ENCODE measurements around the gene SELENOM. TPM values are rescaled to one million over a fixed set of nuclear protein-coding genes. Genes with fewer than 3 reads are reported as not detected.

Gene SELENOM
- total and polyA plus RNA-seq, 4 donors, result 368 to 1,228 (median 666) TPM

DNA sequence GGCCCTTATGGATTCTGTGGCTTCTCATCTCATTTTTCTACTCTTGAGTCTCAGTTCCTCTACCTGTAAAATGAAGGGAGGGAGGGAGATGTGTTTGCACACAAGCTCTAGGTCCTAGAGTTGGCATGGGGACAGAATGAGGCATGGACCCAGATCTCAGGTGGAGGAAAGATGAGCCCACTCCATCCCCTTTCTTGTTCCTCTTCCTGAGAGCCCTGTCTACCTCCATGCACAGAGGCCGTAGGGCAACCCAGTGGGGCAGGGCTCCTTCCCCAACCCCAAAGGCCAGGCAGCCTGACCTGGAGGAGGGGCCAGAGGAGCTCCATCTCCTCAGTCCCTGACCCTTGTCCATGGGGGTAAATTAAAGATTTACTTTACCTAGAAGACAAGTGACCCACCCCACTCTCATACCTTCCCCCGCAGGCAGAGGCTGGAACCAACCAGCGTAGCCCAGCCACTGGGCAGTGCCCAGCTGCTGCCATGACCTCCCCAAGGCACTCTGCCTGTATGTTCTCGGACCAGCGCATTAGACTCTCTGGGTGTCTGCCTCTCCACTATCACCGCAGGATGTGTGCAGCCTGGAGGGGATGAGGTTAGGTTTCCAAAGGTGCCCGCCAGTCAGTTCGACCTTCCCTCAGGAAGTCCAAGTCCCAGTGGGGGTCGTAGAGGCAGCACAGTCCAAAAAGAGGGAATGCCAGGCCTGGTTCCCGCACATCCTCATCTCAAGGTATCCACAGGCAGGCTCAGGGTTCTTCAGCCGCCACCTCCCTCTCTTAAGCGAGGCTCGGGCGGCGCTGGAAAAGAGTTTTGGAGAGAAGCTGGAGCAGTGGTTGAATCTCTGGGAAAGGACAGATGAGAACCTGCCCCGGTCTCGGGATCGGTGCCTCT is 23.2 kb downstream of the SELENOM start:
- 2 to 3% methylated on average over 18 of the region's 18 CpGs for WGBS, 2 donors
- DNase-seq (no peak), ATAC-seq (ENCODE audit: low FRiP score) (no peak)
- H3K27me3 ChIP-seq (ENCODE audit: control insufficient read depth in 1 of 2, insufficient read depth in 2 of 2, low read length in 1 of 2), result no peaks in the 10 kb centered on the region
- no peaks in the 10 kb centered on the region for H3K4me1 ChIP-seq (ENCODE audit: control insufficient read depth in 1 of 2, insufficient read depth in 2 of 2, low read length in 2 of 2)
- intact Hi-C loops (cut with DNase I), result loop anchor here (1.0 to 10.0 kb wide), 6 partner anchors 39 to 449 kb away; partner anchors contain the start of genes MORC2 (in 2 of the 2), TUG1 (in 2 of the 2) and SLC35E4 (in 1 of the 2)
- H3K27ac ChIP-seq (ENCODE audit: low read depth in 1 of 2, low read length in 2 of 2), result peak overlapping the region; percentile 23 to 85
- peak overlapping the region; percentile 87 to 89 for H3K4me3 ChIP-seq (ENCODE audit: low read length in 2 of 2)
- H3K9me3 ChIP-seq (ENCODE audit: control insufficient read depth, low read length), result no peaks in the 10 kb centered on the region
- peaks cover 4 to 5% of the 10 kb centered on the region in 2 donors for H3K36me3 ChIP-seq (ENCODE audit: control insufficient read depth in 1 of 2, insufficient read depth in 2 of 2, low read length in 1 of 2)

DNA sequence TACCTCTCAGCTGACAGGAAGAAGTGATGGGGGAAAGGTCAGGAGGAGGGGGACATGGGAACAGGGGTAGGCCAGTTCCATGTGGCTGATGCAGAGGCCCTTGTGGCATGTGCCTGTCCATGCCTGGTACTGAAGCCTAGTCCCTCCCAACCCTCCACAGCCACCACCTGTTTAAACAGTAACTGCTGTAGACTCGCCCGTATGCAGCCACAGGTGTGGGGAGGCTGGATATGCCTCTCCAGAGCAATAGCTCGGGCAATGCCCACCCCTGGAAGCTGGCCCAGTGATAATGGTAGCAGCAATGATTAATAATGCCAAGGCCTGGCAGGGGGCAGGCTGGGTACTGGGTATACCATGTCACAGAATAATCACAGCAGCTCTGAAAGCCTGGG is 24.0 kb downstream of the SELENOM start:
- peak overlapping the region; percentile 87 to 89 for H3K4me3 ChIP-seq (ENCODE audit: low read length in 2 of 2)
- DNase-seq (peak in 1 of 2 donors; percentile 54), ATAC-seq (ENCODE audit: low FRiP score) (no peak)
- H3K27me3 ChIP-seq (ENCODE audit: control insufficient read depth in 1 of 2, insufficient read depth in 2 of 2, low read length in 1 of 2), result no peaks in the 10 kb centered on the region
- WGBS, 2 donors, result 7 to 12% methylated on average over 3 of the region's 3 CpGs
- peaks cover 3 to 4% of the 10 kb centered on the region in 2 donors for H3K36me3 ChIP-seq (ENCODE audit: control insufficient read depth in 1 of 2, insufficient read depth in 2 of 2, low read length in 1 of 2)
- intact Hi-C loops (cut with DNase I), result loop anchor here (2.0 to 10.0 kb wide), 5 partner anchors 39 to 449 kb away; partner anchors contain the start of genes MORC2 (in 2 of the 2), TUG1 (in 2 of the 2) and SLC35E4 (in 1 of the 2)
- no peaks in the 10 kb centered on the region for H3K4me1 ChIP-seq (ENCODE audit: control insufficient read depth in 1 of 2, insufficient read depth in 2 of 2, low read length in 2 of 2)
- H3K27ac ChIP-seq (ENCODE audit: low read depth in 1 of 2, low read length in 2 of 2), result peak overlapping the region; percentile 30 to 85
- H3K9me3 ChIP-seq (ENCODE audit: control insufficient read depth, low read length), result no peaks in the 10 kb centered on the region

DNA sequence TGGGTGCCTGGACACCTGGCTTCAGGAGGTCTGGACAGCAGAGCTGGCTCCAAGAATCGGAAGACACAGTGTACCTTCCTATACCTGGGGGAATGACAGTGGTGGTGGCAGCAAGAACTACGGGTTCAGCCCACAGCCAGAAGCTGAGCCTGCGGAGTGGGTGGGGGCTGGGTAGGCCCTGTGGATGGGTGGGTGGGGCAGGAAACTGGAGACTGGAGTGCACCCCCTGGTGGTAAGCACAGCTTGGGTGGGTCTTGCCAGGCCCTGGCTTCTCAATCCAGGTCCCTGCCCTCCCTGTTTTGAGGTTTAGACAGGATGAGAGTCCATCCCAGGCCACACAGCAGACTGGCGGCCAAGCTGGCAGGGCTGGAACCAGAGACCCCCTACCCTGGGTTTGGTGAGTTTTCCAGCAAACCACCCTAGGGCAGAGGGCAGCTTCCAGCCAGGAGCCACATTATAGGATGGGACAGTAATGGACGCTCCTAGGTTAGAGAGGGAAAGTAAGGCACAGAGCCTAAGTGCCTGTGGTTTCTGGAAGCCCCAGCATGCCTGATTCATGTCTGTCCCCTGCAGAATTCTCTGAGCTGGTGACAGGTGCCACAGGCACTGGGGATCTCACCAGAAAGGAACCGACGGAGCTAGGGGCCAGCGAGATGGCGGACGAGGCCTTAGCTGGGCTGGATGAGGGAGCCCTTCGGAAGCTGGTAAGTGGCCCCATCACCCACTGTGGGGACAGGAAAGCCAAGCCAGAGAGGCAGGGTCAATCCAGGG is 24.6 kb downstream of the SELENOM start:
- Histone ChIP-seq H3K4me1 (ENCODE audit: control insufficient read depth in 1 of 2, insufficient read depth in 2 of 2, low read length in 2 of 2) (no peaks in the 10 kb centered on the region), H3K27ac (ENCODE audit: low read depth in 1 of 2, low read length in 2 of 2) (peak overlapping the region; percentile 34 to 93), H3K36me3 (ENCODE audit: control insufficient read depth in 1 of 2, insufficient read depth in 2 of 2, low read length in 1 of 2) (peaks cover 0 to 4% of the 10 kb centered on the region in 2 donors), H3K27me3 (ENCODE audit: control insufficient read depth in 1 of 2, insufficient read depth in 2 of 2, low read length in 1 of 2) (no peaks in the 10 kb centered on the region), H3K9me3 (ENCODE audit: control insufficient read depth, low read length) (no peaks in the 10 kb centered on the region), H3K4me3 (ENCODE audit: low read length in 2 of 2) (peak overlapping the region; percentile 87 to 89)
- WGBS, 2 donors, result 13 to 15% methylated on average over 11 of the region's 11 CpGs
- DNase-seq (peak; percentile 87 to 93), ATAC-seq (ENCODE audit: low FRiP score) (peak; percentile 52)
- intact Hi-C loops (cut with DNase I), result loop anchor here (2.0 to 10.0 kb wide), 5 partner anchors 38 to 448 kb away; partner anchors contain the start of genes MORC2 (in 2 of the 2), TUG1 (in 2 of the 2) and SLC35E4 (in 1 of the 2)

DNA sequence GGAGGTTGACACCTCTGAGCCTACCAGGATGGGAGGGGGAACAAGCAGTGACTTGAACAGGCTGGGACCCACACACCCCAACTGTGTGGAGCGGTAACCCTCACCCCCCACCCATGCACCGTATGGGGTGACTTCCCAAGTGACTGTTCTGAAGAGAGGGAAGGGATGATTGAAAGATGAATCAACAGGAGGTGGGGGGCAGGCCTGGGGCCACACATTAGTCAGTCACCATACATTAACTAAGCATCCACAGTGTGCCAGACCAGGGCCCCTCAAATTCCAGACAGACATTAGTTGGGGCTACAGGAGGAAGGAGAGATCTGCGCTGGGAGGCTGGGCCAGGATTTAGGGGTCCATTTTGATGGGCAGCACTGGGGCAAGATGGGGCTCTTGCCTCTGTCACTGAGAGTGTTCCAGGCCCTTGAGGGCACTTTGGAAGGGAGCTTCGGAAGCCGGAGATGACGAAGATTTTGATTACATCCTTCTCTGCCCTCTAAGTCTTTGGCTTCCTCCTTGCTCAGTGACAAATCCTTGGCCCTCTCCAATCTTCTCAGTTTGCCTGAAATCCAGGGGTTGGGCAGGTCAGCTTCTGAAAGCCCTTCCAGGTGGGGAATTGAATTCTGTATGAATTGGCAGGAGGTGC is 25.3 kb downstream of the SELENOM start:
- Histone ChIP-seq H3K4me1 (ENCODE audit: control insufficient read depth in 1 of 2, insufficient read depth in 2 of 2, low read length in 2 of 2) (no peaks in the 10 kb centered on the region), H3K27ac (ENCODE audit: low read depth in 1 of 2, low read length in 2 of 2) (peak overlapping the region; percentile 34 to 93), H3K4me3 (ENCODE audit: low read length in 2 of 2) (peak overlapping the region; percentile 87 to 89), H3K27me3 (ENCODE audit: control insufficient read depth in 1 of 2, insufficient read depth in 2 of 2, low read length in 1 of 2) (no peaks in the 10 kb centered on the region), H3K36me3 (ENCODE audit: control insufficient read depth in 1 of 2, insufficient read depth in 2 of 2, low read length in 1 of 2) (peaks cover 0 to 4% of the 10 kb centered on the region in 2 donors), H3K9me3 (ENCODE audit: control insufficient read depth, low read length) (no peaks in the 10 kb centered on the region)
- 4 to 5% methylated on average over 6 of the region's 6 CpGs for WGBS, 2 donors
- ATAC-seq (ENCODE audit: low FRiP score), result no peak
- DNase-seq, result no peak
- intact Hi-C loops (cut with DNase I), result loop anchor here (2.0 to 10.0 kb wide), 6 partner anchors 27 to 447 kb away; partner anchors contain the start of genes MORC2 (in 2 of the 2), TUG1 (in 2 of the 2) and SLC35E4 (in 1 of the 2)

DNA sequence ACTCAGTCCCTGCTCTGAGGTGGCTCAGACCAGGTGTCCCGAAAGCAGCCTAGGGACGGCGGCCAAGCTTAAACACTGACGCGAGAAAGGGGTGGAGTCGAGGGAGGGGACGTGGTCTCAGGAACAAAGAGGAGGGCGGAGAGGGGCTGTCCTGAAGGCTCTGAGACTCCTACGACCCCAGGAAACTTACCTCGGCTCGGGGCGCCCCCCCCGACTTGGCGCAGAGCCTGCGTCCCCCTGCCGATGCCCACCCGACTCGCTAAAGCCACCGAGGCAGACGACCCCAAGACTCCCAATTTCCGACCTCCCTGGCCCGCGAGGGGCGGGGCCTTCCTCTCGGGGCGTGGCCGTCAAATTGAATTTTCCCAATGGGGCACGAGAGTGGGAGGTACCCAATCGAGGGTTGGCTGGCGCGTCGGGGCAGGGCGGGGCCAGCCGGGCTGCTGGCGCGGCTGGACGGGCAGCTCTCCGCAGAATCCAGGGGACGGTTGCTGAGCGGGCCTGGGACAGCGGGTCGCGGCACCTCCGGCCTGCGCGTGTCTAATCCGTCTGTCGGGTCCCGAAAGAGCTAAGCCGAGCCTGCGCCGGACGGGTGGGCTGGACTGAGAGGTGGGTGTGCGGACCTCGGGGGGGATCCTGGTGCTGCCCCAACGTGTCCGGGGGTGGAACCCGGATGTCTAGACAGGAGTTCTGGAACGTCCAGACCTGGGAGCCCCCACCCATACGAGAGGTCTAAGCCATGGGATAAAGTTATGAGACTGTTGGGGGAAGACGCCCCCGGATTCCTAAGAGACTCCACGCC is 26.3 kb downstream of the SELENOM start, which contains the start of gene SMTN:
Gene SMTN, plus strand, starts transcription at position 471 of the 802 bp plus-strand sequence. CDS start 1,941 bp downstream, outside the sequence.
- Histone ChIP-seq H3K36me3 (ENCODE audit: control insufficient read depth in 1 of 2, insufficient read depth in 2 of 2, low read length in 1 of 2) (peaks cover 0 to 4% of the 10 kb centered on the region in 2 donors), H3K9me3 (ENCODE audit: control insufficient read depth, low read length) (no peaks in the 10 kb centered on the region), H3K4me1 (ENCODE audit: control insufficient read depth in 1 of 2, insufficient read depth in 2 of 2, low read length in 2 of 2) (no peaks in the 10 kb centered on the region), H3K27me3 (ENCODE audit: control insufficient read depth in 1 of 2, insufficient read depth in 2 of 2, low read length in 1 of 2) (no peaks in the 10 kb centered on the region), H3K27ac (ENCODE audit: low read depth in 1 of 2, low read length in 2 of 2) (peak within 1 kb of the TSS; percentile 34 to 93), H3K4me3 (ENCODE audit: low read length in 2 of 2) (peak within 1 kb of the TSS; percentile 87 to 89)
- DNase-seq (peak; percentile 94 to 98), ATAC-seq (ENCODE audit: low FRiP score) (peak; percentile 87)
- intact Hi-C loops (cut with DNase I), result loop anchor here (2.0 to 10.0 kb wide), 4 partner anchors 26 to 446 kb away; partner anchors contain the start of genes MORC2 (in 1 of the 2), SLC35E4 (in 1 of the 2) and TUG1 (in 1 of the 2)
- 0 to 1% methylated on average over 57 to 63 of the region's 63 CpGs for WGBS, 2 donors

DNA sequence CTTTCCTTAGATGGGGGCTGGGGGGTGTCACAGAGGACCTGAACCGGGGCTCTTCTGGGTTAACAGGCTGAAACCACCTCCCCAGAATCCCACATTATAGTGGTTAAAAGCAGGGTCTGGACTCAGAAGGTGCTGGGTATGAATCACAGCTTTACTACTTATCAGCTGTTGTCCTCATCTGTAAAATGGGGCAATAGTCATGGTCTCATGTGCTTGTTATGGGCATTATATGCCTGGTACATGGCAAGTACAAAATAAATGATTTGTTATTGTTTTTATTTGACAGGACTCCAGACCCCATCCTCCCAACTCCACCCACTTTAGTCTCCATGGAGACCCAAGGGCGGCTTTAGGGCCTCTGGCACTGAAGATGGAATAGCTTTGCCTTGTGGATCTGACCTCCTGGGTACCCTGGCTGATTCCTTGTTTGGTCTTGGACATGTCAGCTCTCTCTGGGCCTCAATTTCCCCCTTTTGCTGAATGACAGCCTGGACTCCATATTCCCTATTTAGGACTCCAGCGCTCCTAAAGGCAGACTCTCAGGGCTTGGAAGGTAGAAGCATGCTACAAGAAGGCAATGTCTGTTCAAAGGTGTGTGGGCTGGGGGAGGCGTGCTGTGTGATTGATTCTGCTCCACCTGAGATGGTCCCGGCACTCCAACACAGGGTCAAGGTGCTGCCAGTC is 27.1 kb downstream of the SELENOM start:
- whole genome bisulfite sequencing, 2 donors, result 23 to 25% methylated on average over 5 of the region's 5 CpGs
- Histone ChIP-seq H3K27ac (ENCODE audit: low read depth in 1 of 2, low read length in 2 of 2) (peak overlapping the region in 1 of 2 donors; percentile 42), H3K27me3 (ENCODE audit: control insufficient read depth in 1 of 2, insufficient read depth in 2 of 2, low read length in 1 of 2) (no peaks in the 10 kb centered on the region), H3K36me3 (ENCODE audit: control insufficient read depth in 1 of 2, insufficient read depth in 2 of 2, low read length in 1 of 2) (peaks cover 0 to 4% of the 10 kb centered on the region in 2 donors), H3K4me3 (ENCODE audit: low read length in 2 of 2) (peak overlapping the region in 1 of 2 donors; percentile 43), H3K9me3 (ENCODE audit: control insufficient read depth, low read length) (no peaks in the 10 kb centered on the region), H3K4me1 (ENCODE audit: control insufficient read depth in 1 of 2, insufficient read depth in 2 of 2, low read length in 2 of 2) (no peaks in the 10 kb centered on the region)
- DNase-seq, result no peak
- ATAC-seq (ENCODE audit: low FRiP score), result no peak
- intact Hi-C loops (cut with DNase I), result loop anchor here (2.0 to 10.0 kb wide), 4 partner anchors 26 to 446 kb away; partner anchors contain the start of genes MORC2 (in 1 of the 2), SLC35E4 (in 1 of the 2) and TUG1 (in 1 of the 2)

DNA sequence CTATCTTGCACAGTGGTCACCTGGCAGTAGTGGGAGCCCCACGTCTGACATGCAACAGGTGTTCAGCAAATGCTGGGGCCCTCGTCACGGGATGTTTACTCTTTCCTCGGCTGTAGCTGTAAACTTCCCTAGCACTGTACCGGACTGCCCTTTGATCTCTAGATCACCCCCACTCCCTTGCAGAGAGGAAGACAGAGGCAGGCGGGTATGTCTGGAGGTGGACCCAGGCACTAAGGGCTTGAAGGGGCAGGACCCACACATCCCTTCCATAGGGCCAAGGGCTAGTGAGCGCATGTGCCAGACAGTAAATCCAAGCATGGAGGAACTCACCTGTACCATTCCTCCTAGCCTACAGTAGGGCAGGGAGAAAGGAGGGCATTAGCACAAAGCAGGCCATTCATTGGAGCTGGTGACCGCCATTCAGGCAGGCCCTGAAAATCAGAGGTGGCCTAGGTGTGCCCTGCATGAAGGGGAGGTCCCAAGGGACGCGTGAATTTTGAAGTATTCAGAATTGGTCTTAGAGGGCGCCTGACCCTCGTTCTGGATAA is 28.2 kb downstream of the SELENOM start:
- no peak overlapping the region for H3K27ac ChIP-seq (ENCODE audit: low read depth in 1 of 2, low read length in 2 of 2)
- H3K9me3 ChIP-seq (ENCODE audit: control insufficient read depth, low read length), result no peaks in the 10 kb centered on the region
- H3K36me3 ChIP-seq (ENCODE audit: control insufficient read depth in 1 of 2, insufficient read depth in 2 of 2, low read length in 1 of 2), result peaks cover 0 to 4% of the 10 kb centered on the region in 2 donors
- no peaks in the 10 kb centered on the region for H3K27me3 ChIP-seq (ENCODE audit: control insufficient read depth in 1 of 2, insufficient read depth in 2 of 2, low read length in 1 of 2)
- no peak for ATAC-seq (ENCODE audit: low FRiP score)
- 88% methylated on average over 12 of the region's 12 CpGs for WGBS, 2 donors
- no peaks in the 10 kb centered on the region for H3K4me1 ChIP-seq (ENCODE audit: control insufficient read depth in 1 of 2, insufficient read depth in 2 of 2, low read length in 2 of 2)
- intact Hi-C loops (cut with DNase I), result no loop called here
- H3K4me3 ChIP-seq (ENCODE audit: low read length in 2 of 2), result no peak overlapping the region
- no peak for DNase-seq

Measured in aorta (tissue), 5 donors.